ENCODE data around the gene LRRC23. TPM values are rescaled to one million over a fixed set of nuclear protein-coding genes. Genes with fewer than 3 reads are reported as not detected.

The LRRC23 gene, protein sequence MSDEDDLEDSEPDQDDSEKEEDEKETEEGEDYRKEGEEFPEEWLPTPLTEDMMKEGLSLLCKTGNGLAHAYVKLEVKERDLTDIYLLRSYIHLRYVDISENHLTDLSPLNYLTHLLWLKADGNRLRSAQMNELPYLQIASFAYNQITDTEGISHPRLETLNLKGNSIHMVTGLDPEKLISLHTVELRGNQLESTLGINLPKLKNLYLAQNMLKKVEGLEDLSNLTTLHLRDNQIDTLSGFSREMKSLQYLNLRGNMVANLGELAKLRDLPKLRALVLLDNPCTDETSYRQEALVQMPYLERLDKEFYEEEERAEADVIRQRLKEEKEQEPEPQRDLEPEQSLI
- 10 to 100 TPM in 2 of 4 donors, 1 to 10 TPM in 2; 8.3 to 12.9 (median 11.0) TPM for total RNA-seq

- intact Hi-C loops (cut with DNase I): loop anchor here (5.0 kb wide), 1 partner anchor 42 kb away; no protein-coding TSS in a partner anchor
- Histone ChIP-seq H3K36me3 (peaks cover 0 to 17% (median 9%) of the 10 kb centered on the region in 4 donors), H3K9me3 (no peaks in the 10 kb centered on the region), H3K4me1 (peaks cover 9 to 21% (median 18%) of the 10 kb centered on the region in 4 donors), H3K27me3 (no peaks in the 10 kb centered on the region), H3K27ac (replicated peaks in 1 of 4) (peak within 1 kb of the TSS; percentile 75 to 88 (median 82)), H3K4me3 (peak within 1 kb of the TSS; percentile 58 to 78 (median 66))
- 6% methylated on average over 33 of the region's 34 CpGs for WGBS
- DNase-seq (ENCODE audit: extremely low spot score): peak; percentile 99
- TF ChIP-seq POLR2AphosphoS5 (IDR thresholded peaks at IDR 0.05) (peak; percentile 83 to 90), POLR2A (IDR thresholded peaks at IDR 0.05; ENCODE audit: low read depth) (no peak)
- TF ChIP-seq, protein P1, sequence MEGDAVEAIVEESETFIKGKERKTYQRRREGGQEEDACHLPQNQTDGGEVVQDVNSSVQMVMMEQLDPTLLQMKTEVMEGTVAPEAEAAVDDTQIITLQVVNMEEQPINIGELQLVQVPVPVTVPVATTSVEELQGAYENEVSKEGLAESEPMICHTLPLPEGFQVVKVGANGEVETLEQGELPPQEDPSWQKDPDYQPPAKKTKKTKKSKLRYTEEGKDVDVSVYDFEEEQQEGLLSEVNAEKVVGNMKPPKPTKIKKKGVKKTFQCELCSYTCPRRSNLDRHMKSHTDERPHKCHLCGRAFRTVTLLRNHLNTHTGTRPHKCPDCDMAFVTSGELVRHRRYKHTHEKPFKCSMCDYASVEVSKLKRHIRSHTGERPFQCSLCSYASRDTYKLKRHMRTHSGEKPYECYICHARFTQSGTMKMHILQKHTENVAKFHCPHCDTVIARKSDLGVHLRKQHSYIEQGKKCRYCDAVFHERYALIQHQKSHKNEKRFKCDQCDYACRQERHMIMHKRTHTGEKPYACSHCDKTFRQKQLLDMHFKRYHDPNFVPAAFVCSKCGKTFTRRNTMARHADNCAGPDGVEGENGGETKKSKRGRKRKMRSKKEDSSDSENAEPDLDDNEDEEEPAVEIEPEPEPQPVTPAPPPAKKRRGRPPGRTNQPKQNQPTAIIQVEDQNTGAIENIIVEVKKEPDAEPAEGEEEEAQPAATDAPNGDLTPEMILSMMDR (IDR thresholded peaks at IDR 0.05): peak in 1 of 3 experiments; percentile 35
Observed at GRCh38 chr12:6904280-6905276, at the start of gene LRRC23. TSS of gene LRRC23 (plus strand) at chr12:6904822. CDS start at chr12:6905634, 812 bp downstream.

DNA sequence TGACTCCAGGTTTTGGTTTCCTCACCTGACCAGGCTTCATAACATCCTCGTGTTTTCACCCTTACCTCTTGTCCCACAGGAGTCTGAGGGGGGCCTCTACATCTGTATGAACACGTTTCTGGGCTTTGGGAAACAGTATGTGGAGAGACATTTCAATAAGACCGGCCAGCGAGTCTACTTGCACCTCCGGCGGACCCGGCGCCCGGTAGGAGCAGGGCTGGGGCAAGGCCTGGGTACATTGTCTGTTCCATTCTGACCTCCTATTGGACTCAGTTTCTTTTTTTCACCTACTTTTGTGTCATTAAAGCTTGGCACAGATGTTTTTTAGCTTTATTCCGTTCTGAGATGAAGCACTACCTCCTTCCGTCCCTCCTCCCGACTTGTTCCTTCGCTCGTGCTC is 49.3 kb upstream of the LRRC23 start:
- intact Hi-C loops (cut with DNase I): no loop called here
- no peak overlapping the region for H3K27ac ChIP-seq (replicated peaks in 1 of 4)
- H3K27me3 ChIP-seq: no peaks in the 10 kb centered on the region
- peaks cover 43 to 56% (median 51%) of the 10 kb centered on the region in 4 donors for H3K36me3 ChIP-seq
- no peak for TF ChIP-seq EP300 (IDR thresholded peaks at IDR 0.05)
- TF ChIP-seq POLR2AphosphoS5 (IDR thresholded peaks at IDR 0.05): no peak
- TF ChIP-seq, protein P1 (IDR thresholded peaks at IDR 0.05): no peak
- no peak for TF ChIP-seq POLR2A (IDR thresholded peaks at IDR 0.05; ENCODE audit: low read depth)
- H3K9me3 ChIP-seq: no peaks in the 10 kb centered on the region
- peaks cover 13 to 26% (median 20%) of the 10 kb centered on the region in 4 donors for H3K4me1 ChIP-seq
- DNase-seq (ENCODE audit: extremely low spot score): no peak
- 93% methylated on average over 14 of the region's 14 CpGs for WGBS
- H3K4me3 ChIP-seq: no peak overlapping the region

- H3K27me3 ChIP-seq: no peaks in the 10 kb centered on the region
- 94% methylated on average over 2 of the region's 2 CpGs for WGBS
- no peak overlapping the region for H3K4me3 ChIP-seq
- peaks cover 0 to 7% (median 2%) of the 10 kb centered on the region in 4 donors for H3K4me1 ChIP-seq
- no peak overlapping the region for H3K27ac ChIP-seq (replicated peaks in 1 of 4)
- H3K9me3 ChIP-seq: no peaks in the 10 kb centered on the region
- TF ChIP-seq POLR2A (IDR thresholded peaks at IDR 0.05; ENCODE audit: low read depth) (no peak), POLR2AphosphoS5 (IDR thresholded peaks at IDR 0.05) (no peak), EP300 (IDR thresholded peaks at IDR 0.05) (no peak)
- TF ChIP-seq, protein P1 (IDR thresholded peaks at IDR 0.05): no peak
- DNase-seq (ENCODE audit: extremely low spot score): no peak
- peaks cover 63 to 89% (median 86%) of the 10 kb centered on the region in 4 donors for H3K36me3 ChIP-seq
- intact Hi-C loops (cut with DNase I): no loop called here
Observed at GRCh38 chr12:6858799-6859198, 45.8 kb upstream of the LRRC23 start.

GRCh38 chr12:6860116-6860515 is 44.5 kb upstream of the LRRC23 start:
- TF ChIP-seq, protein P1 (IDR thresholded peaks at IDR 0.05): no peak
- TF ChIP-seq EP300 (IDR thresholded peaks at IDR 0.05) (no peak), POLR2AphosphoS5 (IDR thresholded peaks at IDR 0.05) (no peak), POLR2A (IDR thresholded peaks at IDR 0.05; ENCODE audit: low read depth) (no peak)
- 95% methylated on average over 8 of the region's 9 CpGs for WGBS

More at GRCh38 chr12:6860116-6860515, 44.5 kb upstream of the LRRC23 start:
- no peaks in the 10 kb centered on the region for H3K9me3 ChIP-seq
- peaks cover 71 to 99% (median 99%) of the 10 kb centered on the region in 4 donors for H3K36me3 ChIP-seq
- no peak overlapping the region for H3K4me3 ChIP-seq
- H3K27me3 ChIP-seq: no peaks in the 10 kb centered on the region
- DNase-seq (ENCODE audit: extremely low spot score): no peak
- H3K4me1 ChIP-seq: no peaks in the 10 kb centered on the region
- intact Hi-C loops (cut with DNase I): loop anchor here (5.0 kb wide), 1 partner anchor 47 kb away; no protein-coding TSS in a partner anchor
- no peak overlapping the region for H3K27ac ChIP-seq (replicated peaks in 1 of 4)
